ENCODE measurements around the gene CTBP2.

CTBP2 gene

GRCh38 chr10:125043841-125044658 is 116.3 kb downstream of the CTBP2 start:
- no peak for DNase-seq (ENCODE audit: low read depth)

- no peak for DNase-seq (ENCODE audit: low read depth)
Observed at GRCh38 chr10:125041856-125042506, 118.4 kb downstream of the CTBP2 start.

GRCh38 chr10:125039354-125039769 is 121.0 kb downstream of the CTBP2 start:
- no peak for DNase-seq (ENCODE audit: low read depth)

- DNase-seq (ENCODE audit: low read depth): no peak
Observed at GRCh38 chr10:125038637-125039036, 121.7 kb downstream of the CTBP2 start.

GRCh38 chr10:125037145-125037877 is 123.1 kb downstream of the CTBP2 start:
- no peak for DNase-seq (ENCODE audit: low read depth)

GRCh38 chr10:125035588-125036295 is 124.6 kb downstream of the CTBP2 start:
- no peak for DNase-seq (ENCODE audit: low read depth)

- peak; percentile 77 for DNase-seq (ENCODE audit: low read depth)
Observed at GRCh38 chr10:125035136-125035535, 125.2 kb downstream of the CTBP2 start.

GRCh38 chr10:125034675-125035074 is 125.7 kb downstream of the CTBP2 start:
- DNase-seq (ENCODE audit: low read depth): no peak

- DNase-seq (ENCODE audit: low read depth): no peak
Observed at GRCh38 chr10:125033146-125033924, 127.0 kb downstream of the CTBP2 start.

- no peak for DNase-seq (ENCODE audit: low read depth)
Observed at GRCh38 chr10:125032474-125033020, 127.8 kb downstream of the CTBP2 start.

- no peak for DNase-seq (ENCODE audit: low read depth)
Observed at GRCh38 chr10:125030567-125031197, 129.7 kb downstream of the CTBP2 start.

GRCh38 chr10:125029584-125030242 is 130.7 kb downstream of the CTBP2 start:
- DNase-seq (ENCODE audit: low read depth): no peak

GRCh38 chr10:125027871-125028869 is 132.2 kb downstream of the CTBP2 start:
- DNase-seq (ENCODE audit: low read depth): no peak

GRCh38 chr10:125026974-125027735 is 133.2 kb downstream of the CTBP2 start:
- DNase-seq (ENCODE audit: low read depth): no peak

- no peak for DNase-seq (ENCODE audit: low read depth)
Observed at GRCh38 chr10:125026036-125026931, 134.1 kb downstream of the CTBP2 start.

GRCh38 chr10:125025341-125025740 is 135.0 kb downstream of the CTBP2 start:
- no peak for DNase-seq (ENCODE audit: low read depth)
